GM18951 (cell line): ENCODE results near the gene PPP1R15A.
"Not testable (repeated sequence)": the region's sequence is repeated elsewhere in the genome, so short reads cannot be mapped to it uniquely, and the experiment has no call there.

Experiments used
- POLR2A ChIP-seq: IDR thresholded peaks from 4 replicates; pipeline ENCODE4 v1.6.1; 2011; ENCODE audit warnings: mild to moderate bottlenecking; ENCODE audit not compliant: insufficient read length, insufficient read depth; ENCODE audit errors: extremely low read depth
- in situ Hi-C: fragments of 300-500 bp; cut with MboI; formaldehyde crosslinking; loops from one replicate; pipeline ENCODE4 v1.12.0; 2022; ENCODE audit warnings: low sequenced_read_pairs, mixed read lengths, inconsistent platforms; ENCODE audit not compliant: unreplicated experiment

The PPP1R15A gene

GRCh38 chr19:48870048-48870447, 2.2 kb upstream of the PPP1R15A start:
- in situ Hi-C loops: no loop called here
- no peak for TF ChIP-seq POLR2A

DNA sequence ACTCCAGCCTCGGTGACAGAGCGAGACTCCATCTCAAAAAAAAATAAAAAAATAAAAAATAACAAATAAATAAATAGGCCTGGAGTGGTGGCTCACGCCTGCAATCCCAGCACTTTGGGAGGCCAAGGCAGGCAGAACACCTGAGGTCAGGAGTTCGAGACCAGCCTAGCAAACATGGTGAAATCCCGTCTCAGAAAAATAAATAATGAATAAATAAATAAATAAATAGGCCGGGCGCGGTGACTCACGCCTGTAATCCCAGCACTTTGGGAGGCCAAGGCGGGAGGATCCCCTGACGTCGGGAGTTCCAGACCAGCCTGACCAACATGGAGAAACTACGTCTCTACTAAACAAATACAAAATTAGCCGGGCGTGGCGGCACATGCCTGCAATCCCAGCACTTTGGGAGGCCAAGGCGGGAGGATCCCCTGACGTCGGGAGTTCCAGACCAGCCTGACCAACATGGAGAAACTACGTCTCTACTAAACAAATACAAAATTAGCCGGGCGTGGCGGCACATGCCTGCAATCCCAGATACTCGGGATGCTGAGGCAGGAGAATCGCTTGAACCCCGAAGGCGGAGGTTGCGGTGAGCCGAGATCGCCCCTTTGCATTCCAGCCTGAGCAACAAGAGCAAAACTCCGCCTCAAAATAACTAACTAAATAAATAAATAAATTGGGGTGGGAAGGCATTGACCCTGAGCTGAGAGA, 595 bp upstream of the PPP1R15A start:
- in situ Hi-C loops: not testable (repeated sequence)

GRCh38 chr19:48872884-48873475, 759 bp downstream of the PPP1R15A start:
- in situ Hi-C loops: no loop called here
- TF ChIP-seq POLR2A: no peak

DNA sequence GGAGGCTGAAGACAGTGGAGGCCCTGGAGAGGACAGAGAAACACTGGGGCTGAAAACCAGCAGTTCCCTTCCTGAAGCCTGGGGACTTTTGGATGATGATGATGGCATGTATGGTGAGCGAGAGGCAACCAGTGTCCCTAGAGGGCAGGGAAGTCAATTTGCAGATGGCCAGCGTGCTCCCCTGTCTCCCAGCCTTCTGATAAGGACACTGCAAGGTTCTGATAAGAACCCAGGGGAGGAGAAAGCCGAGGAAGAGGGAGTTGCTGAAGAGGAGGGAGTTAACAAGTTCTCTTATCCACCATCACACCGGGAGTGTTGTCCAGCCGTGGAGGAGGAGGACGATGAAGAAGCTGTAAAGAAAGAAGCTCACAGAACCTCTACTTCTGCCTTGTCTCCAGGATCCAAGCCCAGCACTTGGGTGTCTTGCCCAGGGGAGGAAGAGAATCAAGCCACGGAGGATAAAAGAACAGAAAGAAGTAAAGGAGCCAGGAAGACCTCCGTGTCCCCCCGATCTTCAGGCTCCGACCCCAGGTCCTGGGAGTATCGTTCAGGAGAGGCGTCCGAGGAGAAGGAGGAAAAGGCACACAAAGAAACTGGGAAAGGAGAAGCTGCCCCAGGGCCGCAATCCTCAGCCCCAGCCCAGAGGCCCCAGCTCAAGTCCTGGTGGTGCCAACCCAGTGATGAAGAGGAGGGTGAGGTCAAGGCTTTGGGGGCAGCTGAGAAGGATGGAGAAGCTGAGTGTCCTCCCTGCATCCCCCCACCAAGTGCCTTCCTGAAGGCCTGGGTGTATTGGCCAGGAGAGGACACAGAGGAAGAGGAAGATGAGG, 1.5 kb downstream of the PPP1R15A start:
- TF ChIP-seq POLR2A: peak; percentile 14
- in situ Hi-C loops: no loop called here

GRCh38 chr19:48874303-48875135, 2.3 kb downstream of the PPP1R15A start:
- no peak for TF ChIP-seq POLR2A
- in situ Hi-C loops: no loop called here

GRCh38 chr19:48876043-48876981, 4.1 kb downstream of the PPP1R15A start:
- in situ Hi-C loops: not testable (repeated sequence)
- peak; percentile 19 for TF ChIP-seq POLR2A

GRCh38 chr19:48877855-48878195, 5.6 kb downstream of the PPP1R15A start:
- in situ Hi-C loops: no loop called here
- no peak for TF ChIP-seq POLR2A

- no peak for TF ChIP-seq POLR2A
- in situ Hi-C loops: no loop called here
Measured at GRCh38 chr19:48878196-48879024, 6.2 kb downstream of the PPP1R15A start.

DNA sequence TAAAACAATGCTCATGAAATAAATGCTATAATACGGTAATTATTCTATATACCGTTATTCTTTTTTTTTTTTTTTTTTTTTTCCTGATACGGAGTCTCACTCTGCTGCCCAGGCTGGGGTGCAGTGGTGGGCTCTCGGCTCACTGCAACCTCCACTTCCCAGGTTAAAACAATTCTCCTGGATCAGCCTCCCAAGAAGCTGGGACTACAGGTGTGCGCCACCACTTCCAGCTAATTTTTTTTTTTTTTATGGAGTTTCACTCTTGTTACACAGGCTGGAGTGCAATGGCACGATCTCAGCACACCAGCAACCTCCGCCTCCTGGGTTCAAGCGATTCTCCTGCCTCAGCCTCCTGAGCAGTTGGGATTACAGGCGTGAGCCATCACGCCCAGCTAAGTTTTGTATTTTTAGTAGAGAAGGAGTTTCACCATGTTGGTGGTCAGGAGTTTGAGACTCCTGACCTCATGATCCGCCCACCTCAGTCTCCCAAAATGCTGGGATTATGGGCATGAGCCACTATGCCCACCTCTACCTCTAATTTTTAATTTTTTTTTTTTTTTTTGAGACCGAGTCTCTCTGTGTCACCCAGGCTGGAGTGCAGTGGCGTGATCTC, 6.9 kb downstream of the PPP1R15A start:
- no peak for TF ChIP-seq POLR2A

DNA sequence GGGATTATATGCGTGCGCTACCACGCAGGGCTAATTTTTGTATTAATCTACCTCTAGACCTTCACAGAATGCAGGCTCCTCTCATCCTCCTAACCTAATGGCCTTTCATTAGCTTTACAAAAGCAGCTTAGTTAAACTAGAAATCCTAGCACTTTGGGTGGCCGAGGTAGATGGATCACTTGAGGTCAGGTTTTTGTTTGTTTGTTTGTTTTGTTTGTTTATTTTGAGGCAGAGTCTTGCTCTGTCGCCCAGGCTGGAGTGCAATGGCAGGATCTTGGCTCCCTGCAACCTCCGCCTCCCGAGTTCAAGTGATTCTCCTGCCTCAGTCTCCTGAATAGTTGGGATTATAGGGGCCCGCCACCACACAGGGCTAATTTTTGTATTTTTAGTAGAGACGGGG, 7.5 kb downstream of the PPP1R15A start:
- in situ Hi-C loops: not testable (repeated sequence)

More for the DNA sequence above, 6.9 kb downstream of the PPP1R15A start:
- in situ Hi-C loops: no loop called here
